HepG2 (cell line): ENCODE measurements around the gene IFI27. TPM values are rescaled to one million over a fixed set of nuclear protein-coding genes. Genes with fewer than 3 reads are reported as not detected.

Source experiments
- ETV5 ChIP-seq: IDR thresholded peaks from 2 replicates; pipeline ENCODE4 v1.6.1; 2018; ENCODE audit warnings: missing biosample characterization, missing genetic modification reagents, inconsistent platforms, borderline replicate concordance
- GABPB1 ChIP-seq: IDR thresholded peaks from 2 replicates; pipeline ENCODE4 v1.6.1; 2016; ENCODE audit warnings: mild to moderate bottlenecking, missing genetic modification reagents, moderate library complexity, missing compliant biosample characterization
- HBP1 ChIP-seq: IDR thresholded peaks from 2 replicates; pipeline ENCODE4 v1.6.1; 2016; ENCODE audit warnings: low read depth, control low read depth
- HOXA3 ChIP-seq: sonication (generic); formaldehyde crosslinking; IDR thresholded peaks from 2 replicates; pipeline ENCODE4 v1.5.0; 2020; ENCODE audit warnings: missing genetic modification reagents
- MED1 ChIP-seq: sonication (generic); formaldehyde crosslinking; IDR thresholded peaks from 2 replicates; pipeline ENCODE4 v1.4.0; 2020; ENCODE audit warnings: missing genetic modification reagents
- NFRKB ChIP-seq: fragments of 450-650 bp; IDR thresholded peaks from 2 replicates; pipeline ENCODE4 v1.6.1; 2017
- PCBP2 ChIP-seq: fragments of 200-400 bp; formaldehyde crosslinking; optimal IDR thresholded peaks from 2 replicates; pipeline ENCODE3; 2018; ENCODE audit warnings: low read length, low read depth; ENCODE audit not compliant: poor library complexity, severe bottlenecking
- PPARG ChIP-seq: conservative IDR thresholded peaks from 2 replicates; pipeline ENCODE4 v1.6.1; 2016; ENCODE audit warnings: missing biosample characterization, missing genetic modification reagents
- PRDM4 ChIP-seq: sonication (generic); formaldehyde crosslinking; IDR thresholded peaks from 2 replicates; pipeline ENCODE4 v1.9.0; 2021; ENCODE audit warnings: missing genetic modification reagents, borderline replicate concordance
- RXRB ChIP-seq: IDR thresholded peaks from 2 replicates; pipeline ENCODE4 v1.6.1; 2016; ENCODE audit warnings: borderline replicate concordance, missing genetic modification reagents, missing compliant biosample characterization
- SOX5 ChIP-seq: IDR thresholded peaks from 2 replicates; pipeline ENCODE4 v1.6.1; 2016; ENCODE audit warnings: borderline replicate concordance
- ZBTB3 ChIP-seq: sonication (generic); formaldehyde crosslinking; IDR thresholded peaks from 2 replicates; pipeline ENCODE4 v1.4.0; 2020; ENCODE audit warnings: low read depth, mild to moderate bottlenecking, moderate library complexity, missing genetic modification reagents, borderline replicate concordance
- ZIK1 ChIP-seq: sonication (generic); formaldehyde crosslinking; IDR thresholded peaks from 2 replicates; pipeline ENCODE4 v1.5.0; 2020; ENCODE audit warnings: mild to moderate bottlenecking, low read depth, missing genetic modification reagents, borderline replicate concordance
- ZMYM3 ChIP-seq: sonication (generic); formaldehyde crosslinking; IDR thresholded peaks from 2 replicates; pipeline ENCODE4 v1.5.1; 2020; ENCODE audit warnings: mild to moderate bottlenecking, missing genetic modification reagents
- ZNF205 ChIP-seq: IDR thresholded peaks from 2 replicates; pipeline ENCODE4 v1.6.1; 2018; ENCODE audit warnings: missing biosample characterization, missing genetic modification reagents
- ZNF34 ChIP-seq: sonication (generic); formaldehyde crosslinking; IDR thresholded peaks from 2 replicates; pipeline ENCODE4 v1.4.0; 2020; ENCODE audit warnings: mild to moderate bottlenecking, missing genetic modification reagents, borderline replicate concordance
- ZNF354B ChIP-seq: sonication (generic); formaldehyde crosslinking; IDR thresholded peaks from 2 replicates; pipeline ENCODE4 v1.8.0; 2022; ENCODE audit warnings: mild to moderate bottlenecking, missing genetic modification reagents
- ZNF382 ChIP-seq: sonication (generic); formaldehyde crosslinking; IDR thresholded peaks from 2 replicates; pipeline ENCODE4 v1.5.0; 2020; ENCODE audit warnings: missing genetic modification reagents, mild to moderate bottlenecking, borderline replicate concordance
- ZNF503 ChIP-seq: sonication (generic); formaldehyde crosslinking; IDR thresholded peaks from 2 replicates; pipeline ENCODE4 v1.4.0; 2020; ENCODE audit warnings: missing genetic modification reagents
- ZNF670 ChIP-seq: sonication (generic); formaldehyde crosslinking; IDR thresholded peaks from 2 replicates; pipeline ENCODE4 v1.8.0; 2022; ENCODE audit warnings: mild to moderate bottlenecking, missing genetic modification reagents, borderline replicate concordance
- ZNF800 ChIP-seq: sonication (generic); formaldehyde crosslinking; IDR thresholded peaks from 2 replicates; pipeline ENCODE4 v1.4.0; 2020; ENCODE audit warnings: missing genetic modification reagents
- ZNF883 ChIP-seq: sonication (generic); formaldehyde crosslinking; IDR thresholded peaks from 2 replicates; pipeline ENCODE4 v1.5.1; 2020; ENCODE audit warnings: mild to moderate bottlenecking, missing genetic modification reagents; ENCODE audit errors: not compliant biosample characterization
- polyA plus RNA-seq, 8 experiments: library from polyadenylated mRNA; depleted of rRNA in 3 of 8; stranded (reverse) in 7 of 8; unstranded in 1 of 8; fragments of >200 nt; fragmentation: Illumina TruSeq in 4 of 8; extraction: Trizol in 4 of 8; gene quantifications; 2 replicates each; pipeline versions ENCODE4 v1.2.1 to v1.2.3, GENCODE V29; 2011 to 2016; ENCODE audit warnings: low read depth in 4 of 8, missing spikeins in 1 of 8, mixed read lengths in 1 of 8; ENCODE audit not compliant: insufficient read depth in 1 of 8
- total RNA-seq, 5 experiments: library from RNA; depleted of rRNA; stranded (reverse); fragments of >200 nt; fragmentation: Illumina TruSeq; extraction: Trizol; gene quantifications; 2 replicates each; pipeline ENCODE4 v1.2.3, GENCODE V29; 2016; ENCODE audit warnings: low read depth in 1 of 5

Gene IFI27
- total and polyA plus RNA-seq, 2 of the 13 experiments (the other 11 are each of a cell fraction or from before 2014, with no cell fraction given) = 1.2 to 1.7 TPM

GRCh38 chr14:94136575-94137331 is 26.2 kb downstream of the IFI27 start (continued):
- TF ChIP-seq ZNF503 = no peak
- no peak for TF ChIP-seq ZIK1 (CRISPR knock-in tag)
- TF ChIP-seq ZNF800 (CRISPR knock-in tag) = 0 out of 2 replicates have a peak, but pooled peaks have one; percentile 46
- peak; percentile 19; the same call in 1 of the 2 replicates for TF ChIP-seq GABPB1
- no peak; the same call in 1 of the 2 replicates for TF ChIP-seq SOX5 (CRISPR knock-in tag)
- TF ChIP-seq ZNF382 (CRISPR knock-in tag) = no peak
- no peak for TF ChIP-seq ZNF354B (CRISPR knock-in tag)
- TF ChIP-seq PCBP2 = no peak
- TF ChIP-seq PRDM4 (CRISPR knock-in tag) = no peak
- TF ChIP-seq RXRB (CRISPR knock-in tag) = peak; percentile 54; the same call in 1 of the 2 replicates
- 0 out of 2 replicates have a peak, but pooled peaks have one; percentile 31 for TF ChIP-seq ZNF205 (CRISPR knock-in tag)
- 0 out of 2 replicates have a peak, but pooled peaks have one; percentile 10 for TF ChIP-seq PPARG (CRISPR knock-in tag)
- no peak for TF ChIP-seq HBP1
- no peak for TF ChIP-seq NFRKB
- no peak; the same call in 1 of the 2 replicates for TF ChIP-seq ZMYM3 (CRISPR knock-in tag)
- TF ChIP-seq ETV5 = 0 out of 2 replicates have a peak, but pooled peaks have one; percentile 17
- no peak for TF ChIP-seq ZNF670 (CRISPR knock-in tag)
- TF ChIP-seq ZBTB3 = no peak
- TF ChIP-seq MED1 (CRISPR knock-in tag) = peak; percentile 48; the same call in 1 of the 2 replicates
- TF ChIP-seq HOXA3 (CRISPR knock-in tag) = 0 out of 2 replicates have a peak, but pooled peaks have one; percentile 33
- no peak for TF ChIP-seq ZNF883 (CRISPR knock-in tag)
- TF ChIP-seq ZNF34 (CRISPR knock-in tag) = no peak
